T-helper 17 cell (primary cell): ENCODE data around the gene GSN. TPM values are rescaled to one million over a fixed set of nuclear protein-coding genes. Genes with fewer than 3 reads are reported as not detected.

Experiments
- ATAC-seq: fragments of 150-1000 bp; cut with Tn5 transposase; 2 replicates; pipeline ENCODE4 v1.10.0; 2021; ENCODE audit warnings: mild to moderate bottlenecking, moderate library complexity
- DNase-seq, 3 donors: peaks; one replicate each; pipeline versions ENCODE4 v3.0.0 to v3.0.0-alpha.2; 2020 to 2021
- H3K9me3 ChIP-seq: one replicate; pipeline ENCODE4 v1.7.0; 2013; ENCODE audit warnings: low read length, mild to moderate bottlenecking; ENCODE audit not compliant: control insufficient read depth, poor library complexity, severe bottlenecking
- H3K27ac Mint-ChIP-seq: one replicate; pipeline ENCODE4 v1.8.0; 2022; ENCODE audit warnings: mild to moderate bottlenecking, moderate library complexity, mixed read lengths
- H3K27me3 Mint-ChIP-seq: one replicate; pipeline ENCODE4 v1.8.0; 2022; ENCODE audit warnings: mixed read lengths
- H3K36me3 Mint-ChIP-seq: one replicate; pipeline ENCODE4 v1.8.0; 2022; ENCODE audit warnings: low read depth, mixed read lengths
- H3K4me1 Mint-ChIP-seq: one replicate; pipeline ENCODE4 v1.8.0; 2022; ENCODE audit warnings: mild to moderate bottlenecking, mixed read lengths
- H3K4me3 Mint-ChIP-seq: one replicate; pipeline ENCODE4 v1.8.0; 2022; ENCODE audit warnings: mild to moderate bottlenecking, moderate library complexity, mixed read lengths
- total RNA-seq, 4 donors: library from RNA in 2 of 4; stranded (reverse) in 2 of 4; gene quantifications; one replicate each; pipeline ENCODE4 v1.2.3 and lab custom pipeline; 2022 to 2026

GSN gene
- total RNA-seq, 2 donors from 2014 or later: 5.4 to 29.6 TPM

DNA sequence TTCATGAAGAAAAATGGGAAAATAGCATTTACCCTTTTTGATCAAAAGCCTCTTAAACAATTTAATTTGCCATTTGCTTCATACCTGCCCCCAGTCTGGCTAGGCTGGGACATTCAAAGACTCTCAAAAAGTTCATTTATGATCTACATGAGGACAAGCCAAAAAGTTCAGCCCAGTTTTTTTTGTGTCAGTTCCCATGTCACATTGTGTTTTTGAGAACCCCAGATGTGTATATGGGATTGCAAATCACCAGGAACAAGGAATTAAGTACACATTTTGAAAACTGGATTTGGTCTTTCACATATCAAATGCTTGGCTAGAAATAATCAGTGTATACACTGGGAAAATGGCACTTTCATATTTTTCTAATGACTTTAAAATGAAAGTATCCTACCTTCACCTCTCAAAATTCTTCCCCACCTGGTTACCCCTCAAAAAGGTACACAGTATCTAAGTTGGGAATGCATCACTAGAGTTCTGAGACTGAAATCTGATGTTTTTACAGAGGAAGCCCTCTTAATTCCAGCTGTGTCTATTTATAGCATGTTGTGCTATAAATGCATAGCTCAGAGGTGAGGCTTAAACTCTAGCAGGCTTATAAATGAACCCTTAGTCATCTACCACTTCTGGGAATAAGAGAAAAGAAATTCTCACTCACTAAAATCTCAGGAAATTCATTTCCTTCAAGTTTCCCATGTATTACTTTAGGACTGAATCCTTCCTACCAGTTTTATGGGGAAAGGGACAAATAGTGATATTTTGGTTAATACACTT lies 92.8 kb downstream of the GSN start:
- ATAC-seq (no peak), DNase-seq (no peak)
- Mint-ChIP-seq H3K4me1 (peaks cover 37% of the 10 kb centered on the region), H3K36me3 (peaks cover 2% of the 10 kb centered on the region), H3K27ac (peak overlapping the region; percentile 88), H3K4me3 (no peak overlapping the region), H3K27me3 (no peaks in the 10 kb centered on the region)
- no peaks in the 10 kb centered on the region for H3K9me3 ChIP-seq

DNA sequence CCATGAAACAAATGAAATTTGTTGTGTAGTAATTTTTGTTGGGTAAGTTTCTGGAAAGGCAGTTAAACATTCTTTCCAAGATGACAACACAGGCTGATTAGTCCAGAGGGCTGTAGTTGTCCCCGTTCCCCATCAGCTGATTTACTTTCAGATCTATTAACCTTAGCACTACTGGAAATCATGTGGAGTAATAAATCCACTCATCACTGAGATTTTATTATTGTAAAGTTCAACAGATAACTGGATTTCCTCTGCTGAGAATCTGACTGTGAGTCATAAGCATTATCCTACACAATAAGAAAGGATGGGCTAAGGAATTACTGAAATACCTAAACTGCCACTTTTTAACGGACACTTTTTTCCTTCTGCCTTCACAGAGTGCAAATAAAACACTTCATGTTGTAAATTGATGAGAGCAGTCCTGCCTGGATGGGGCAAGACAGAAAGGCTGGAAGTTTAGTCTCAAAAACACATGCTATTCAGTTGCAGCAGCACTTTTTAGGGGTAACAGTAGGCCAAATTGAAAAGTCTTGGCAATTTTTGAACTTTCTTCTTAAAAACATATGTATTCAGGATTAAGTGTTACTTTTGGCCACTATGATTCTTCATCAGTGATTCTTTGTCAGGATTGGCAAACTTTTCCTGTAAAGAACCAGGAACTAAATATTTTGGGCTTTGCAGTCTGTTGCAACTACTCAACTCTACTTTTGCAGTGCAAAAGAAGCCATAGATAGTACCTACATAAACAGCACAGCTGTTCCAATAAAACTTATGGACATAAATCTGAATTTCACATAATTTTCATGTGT lies 95.1 kb downstream of the GSN start:
- Mint-ChIP-seq H3K36me3 (peaks cover 2% of the 10 kb centered on the region), H3K27ac (peak overlapping the region; percentile 81), H3K4me1 (peaks cover 31% of the 10 kb centered on the region), H3K4me3 (no peak overlapping the region), H3K27me3 (no peaks in the 10 kb centered on the region)
- no peaks in the 10 kb centered on the region for H3K9me3 ChIP-seq
- DNase-seq (no peak), ATAC-seq (no peak)

DNA sequence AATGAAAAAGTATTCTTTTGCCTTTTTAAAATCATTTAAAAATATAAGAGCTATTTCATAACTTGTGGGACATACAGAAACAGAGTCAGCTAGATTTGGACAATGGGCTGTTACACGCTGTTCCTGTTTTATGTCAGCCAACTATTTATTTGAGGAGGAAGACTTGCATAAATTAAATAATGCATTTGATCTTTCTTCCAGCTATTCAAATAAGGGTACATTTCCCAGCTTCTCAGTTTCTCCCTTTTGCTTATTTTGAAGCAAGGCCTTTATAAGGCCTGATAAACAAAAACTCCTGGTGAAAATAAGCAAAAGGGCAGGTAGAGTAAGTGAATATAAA lies 95.6 kb downstream of the GSN start:
- ATAC-seq: no peak
- Mint-ChIP-seq H3K27ac (peak overlapping the region; percentile 81), H3K27me3 (no peaks in the 10 kb centered on the region), H3K4me1 (peaks cover 34% of the 10 kb centered on the region), H3K4me3 (no peak overlapping the region), H3K36me3 (peaks cover 2% of the 10 kb centered on the region)
- DNase-seq: no peak
- H3K9me3 ChIP-seq: no peaks in the 10 kb centered on the region

DNA sequence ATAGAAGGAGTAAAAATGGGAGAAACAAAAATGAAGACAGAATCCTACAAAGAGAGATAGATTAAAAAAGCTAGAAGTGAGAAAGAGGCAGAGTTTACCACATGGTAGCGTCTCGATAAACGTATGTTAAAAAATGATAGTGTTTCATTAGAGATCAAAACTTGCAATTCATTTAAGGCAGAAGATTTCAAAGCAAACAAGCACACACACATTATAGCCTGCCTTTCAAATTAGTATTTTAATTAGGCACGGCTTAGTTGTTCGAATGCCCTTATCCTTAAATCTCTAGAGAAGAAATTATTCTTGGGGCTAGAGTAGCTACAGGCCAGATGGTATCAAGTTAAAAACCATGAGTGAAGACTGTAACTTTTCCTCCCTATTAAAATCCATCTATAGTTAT lies 96.1 kb downstream of the GSN start:
- H3K36me3 Mint-ChIP-seq: peaks cover 2% of the 10 kb centered on the region
- DNase-seq (no peak), ATAC-seq (no peak)
- H3K4me1 Mint-ChIP-seq: peaks cover 32% of the 10 kb centered on the region
- no peaks in the 10 kb centered on the region for H3K9me3 ChIP-seq
- no peak overlapping the region for H3K4me3 Mint-ChIP-seq
- H3K27ac Mint-ChIP-seq: peak overlapping the region; percentile 81
- no peaks in the 10 kb centered on the region for H3K27me3 Mint-ChIP-seq

GRCh38 chr9:121364886-121365285 lies 96.9 kb downstream of the GSN start:
- peaks cover 2% of the 10 kb centered on the region for H3K36me3 Mint-ChIP-seq
- H3K4me1 Mint-ChIP-seq: peaks cover 30% of the 10 kb centered on the region
- H3K27me3 Mint-ChIP-seq: no peaks in the 10 kb centered on the region
- ATAC-seq: no peak
- no peaks in the 10 kb centered on the region for H3K9me3 ChIP-seq
- H3K4me3 Mint-ChIP-seq: no peak overlapping the region
- DNase-seq: no peak
- H3K27ac Mint-ChIP-seq: peak overlapping the region; percentile 67

DNA sequence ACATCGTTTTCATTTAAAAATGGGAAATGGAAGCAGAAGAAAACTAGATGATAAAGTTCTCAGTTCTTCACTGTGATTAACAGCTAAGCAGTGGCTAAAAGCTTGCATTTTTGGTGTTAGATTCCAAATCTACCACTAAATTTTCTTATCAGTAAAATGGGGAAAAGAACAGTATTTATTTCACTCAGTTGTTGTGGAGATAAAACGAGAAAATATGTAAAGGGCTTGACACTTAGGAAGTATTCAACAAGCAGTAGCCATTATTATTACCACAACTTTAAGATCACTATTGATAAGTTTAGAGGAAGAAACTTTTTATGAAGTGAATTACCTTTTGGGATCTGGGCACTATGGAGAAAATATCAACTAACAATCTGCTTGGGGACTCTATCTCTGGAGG lies 97.6 kb downstream of the GSN start:
- peaks cover 33% of the 10 kb centered on the region for H3K4me1 Mint-ChIP-seq
- no peak overlapping the region for H3K4me3 Mint-ChIP-seq
- DNase-seq (no peak), ATAC-seq (no peak)
- no peaks in the 10 kb centered on the region for H3K9me3 ChIP-seq
- peaks cover 2% of the 10 kb centered on the region for H3K36me3 Mint-ChIP-seq
- no peaks in the 10 kb centered on the region for H3K27me3 Mint-ChIP-seq
- H3K27ac Mint-ChIP-seq: peak overlapping the region; percentile 67

DNA sequence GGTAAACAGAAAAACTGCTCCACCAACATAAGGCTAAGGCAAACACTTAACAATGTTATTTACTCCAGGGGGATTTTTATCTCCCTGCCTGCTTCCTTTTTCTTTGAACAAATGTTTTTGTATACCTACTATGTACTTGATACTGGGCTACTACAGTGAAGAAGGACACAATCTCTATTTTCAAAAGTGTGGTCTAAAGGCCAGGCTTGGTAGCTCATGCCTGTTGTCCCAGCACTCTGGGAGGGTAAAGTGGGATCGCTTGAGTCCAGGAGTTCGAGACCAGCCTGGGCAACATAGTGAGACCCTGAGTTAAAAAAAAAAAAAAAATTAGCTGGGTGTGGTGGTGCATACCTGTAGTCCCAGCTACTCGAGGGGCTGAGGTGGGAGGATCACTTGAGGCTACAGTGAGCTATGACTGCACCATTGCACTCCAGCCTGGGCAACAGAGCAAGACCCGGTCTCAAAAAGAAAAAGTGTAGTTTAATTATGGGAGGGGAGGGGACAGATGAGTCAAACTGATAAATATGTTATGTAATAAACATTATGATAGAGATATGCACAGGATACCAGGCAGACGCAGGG lies 98.7 kb downstream of the GSN start:
- H3K9me3 ChIP-seq: no peaks in the 10 kb centered on the region
- Mint-ChIP-seq H3K27ac (no peak overlapping the region), H3K4me1 (peaks cover 33% of the 10 kb centered on the region), H3K4me3 (peak overlapping the region; percentile 45), H3K36me3 (peaks cover 2% of the 10 kb centered on the region), H3K27me3 (no peaks in the 10 kb centered on the region)
- no peak for ATAC-seq
- DNase-seq: no peak

GRCh38 chr9:121367306-121368137 lies 99.6 kb downstream of the GSN start:
- no peak for DNase-seq
- H3K4me1 Mint-ChIP-seq: peaks cover 34% of the 10 kb centered on the region
- no peaks in the 10 kb centered on the region for H3K27me3 Mint-ChIP-seq
- ATAC-seq: no peak
- H3K9me3 ChIP-seq: no peaks in the 10 kb centered on the region
- H3K27ac Mint-ChIP-seq: peak overlapping the region; percentile 90
- H3K36me3 Mint-ChIP-seq: peaks cover 2% of the 10 kb centered on the region
- H3K4me3 Mint-ChIP-seq: peak overlapping the region; percentile 95

DNA sequence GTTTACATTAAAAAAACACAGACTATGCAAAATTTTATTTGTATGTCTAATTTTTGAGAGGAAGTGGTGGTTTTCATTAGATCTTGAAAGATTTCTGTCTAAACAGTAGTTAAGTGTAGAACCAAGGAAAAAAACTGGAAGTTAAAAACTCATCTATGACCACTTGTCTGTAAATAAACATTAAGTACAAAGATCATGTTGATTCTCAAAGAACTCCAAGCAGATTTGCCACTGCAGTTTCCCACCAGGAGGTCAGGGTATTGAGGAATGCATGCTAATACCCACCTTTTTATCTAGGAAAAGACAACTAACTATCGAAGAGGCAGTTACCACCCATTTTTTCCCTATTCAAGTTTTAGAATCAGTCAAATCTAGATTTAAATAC lies 100.2 kb downstream of the GSN start:
- no peak for DNase-seq
- peaks cover 2% of the 10 kb centered on the region for H3K36me3 Mint-ChIP-seq
- peak overlapping the region; percentile 90 for H3K27ac Mint-ChIP-seq
- peaks cover 37% of the 10 kb centered on the region for H3K4me1 Mint-ChIP-seq
- H3K27me3 Mint-ChIP-seq: no peaks in the 10 kb centered on the region
- no peak for ATAC-seq
- peak overlapping the region; percentile 95 for H3K4me3 Mint-ChIP-seq
- H3K9me3 ChIP-seq: no peaks in the 10 kb centered on the region

DNA sequence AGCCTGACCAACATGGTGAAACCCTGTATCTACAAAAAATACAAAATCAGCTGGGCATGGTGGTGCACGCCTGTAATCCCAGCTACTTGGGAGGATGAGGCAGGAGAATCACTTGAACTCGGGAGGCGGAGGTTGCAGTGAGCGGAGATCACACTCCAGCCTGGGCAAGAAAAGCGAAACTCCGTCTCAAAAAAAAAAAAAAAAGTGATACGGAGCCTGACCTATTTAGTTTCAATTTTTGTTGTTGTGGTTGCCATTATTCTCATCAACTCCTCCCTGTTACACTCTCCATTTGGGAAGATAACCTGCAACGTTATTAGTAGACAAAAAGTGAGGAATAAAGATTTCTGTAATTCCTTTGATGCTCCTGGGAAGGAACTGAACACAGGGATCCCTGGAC lies 100.8 kb downstream of the GSN start:
- H3K36me3 Mint-ChIP-seq: peaks cover 2% of the 10 kb centered on the region
- H3K27ac Mint-ChIP-seq: peak overlapping the region; percentile 90
- DNase-seq: no peak
- peak overlapping the region; percentile 95 for H3K4me3 Mint-ChIP-seq
- no peak for ATAC-seq
- no peaks in the 10 kb centered on the region for H3K9me3 ChIP-seq
- peaks cover 38% of the 10 kb centered on the region for H3K4me1 Mint-ChIP-seq
- H3K27me3 Mint-ChIP-seq: no peaks in the 10 kb centered on the region

DNA sequence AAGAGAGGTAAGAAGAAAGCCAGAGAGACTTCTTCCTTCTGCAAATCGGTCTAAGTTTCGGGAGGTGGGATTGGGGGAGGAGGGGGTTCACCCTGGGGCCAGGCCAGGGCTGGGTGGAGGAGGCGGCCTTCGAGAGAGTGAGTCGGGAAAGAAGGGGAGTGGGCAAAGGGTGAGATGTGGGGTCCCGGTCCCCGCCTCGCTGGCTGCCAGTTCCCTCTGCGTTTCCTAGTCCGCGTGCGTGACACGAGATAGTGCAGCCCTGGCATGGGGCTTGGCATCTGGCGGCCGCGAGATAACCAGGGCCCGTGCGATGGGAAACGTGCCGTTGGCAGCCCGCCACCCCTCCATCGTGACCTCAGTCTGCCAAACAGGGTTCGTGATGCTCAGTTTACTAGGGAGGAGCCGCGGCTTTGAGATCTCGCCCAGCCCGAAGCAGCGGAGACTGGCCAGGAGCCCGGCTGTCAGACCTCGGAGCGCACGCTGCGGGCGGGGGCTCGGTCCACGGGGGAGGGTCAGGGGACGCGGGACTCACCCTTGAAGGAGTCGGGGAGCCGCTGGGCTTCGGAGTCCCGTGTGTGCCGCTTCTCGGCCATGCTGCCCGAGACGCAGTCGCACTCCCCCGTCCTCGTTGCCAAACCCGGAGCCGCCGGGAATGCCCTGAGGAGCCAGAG lies 101.8 kb downstream of the GSN start, which contains the start of gene STOM:
Gene STOM, minus strand, starts transcription at position 656 of the 671 bp plus-strand sequence. Its CDS starts 63 bp downstream, at position 593.
- H3K27me3 Mint-ChIP-seq: no peaks in the 10 kb centered on the region
- peak within 1 kb of the TSS; percentile 90 for H3K27ac Mint-ChIP-seq
- DNase-seq: peak; percentile 40 to 52 (median 51)
- H3K36me3 Mint-ChIP-seq: peaks cover 2% of the 10 kb centered on the region
- peak within 1 kb of the TSS; percentile 95 for H3K4me3 Mint-ChIP-seq
- ATAC-seq: peak; percentile 56
- H3K4me1 Mint-ChIP-seq: peaks cover 37% of the 10 kb centered on the region
- H3K9me3 ChIP-seq: no peaks in the 10 kb centered on the region

DNA sequence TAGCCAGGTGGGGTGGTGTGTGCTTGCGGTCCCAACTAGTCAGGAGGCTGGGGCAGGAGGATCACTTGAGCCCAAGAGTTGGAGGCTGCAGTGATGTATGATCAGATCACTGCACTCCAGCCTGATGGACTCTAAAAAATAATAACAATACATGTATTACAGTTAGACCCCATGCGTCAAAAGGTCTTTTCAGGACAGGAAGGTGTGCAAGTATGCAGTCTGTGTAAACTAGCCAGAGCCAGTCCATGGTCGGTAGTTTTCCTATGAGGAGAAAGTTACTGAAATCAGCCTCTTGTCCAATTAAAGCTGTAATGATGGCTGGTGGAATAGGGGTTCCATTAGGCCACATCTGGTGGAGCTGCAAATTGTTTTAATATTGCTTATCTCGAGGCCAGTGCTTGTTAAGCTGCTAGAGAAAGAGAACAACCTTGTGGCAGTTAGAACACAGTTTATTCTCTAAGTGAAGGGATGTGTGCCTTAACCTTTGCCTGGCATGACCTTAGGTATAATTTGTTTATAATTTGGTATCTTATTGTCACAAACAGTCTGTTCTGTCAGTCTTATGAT lies 103.6 kb downstream of the GSN start:
- no peaks in the 10 kb centered on the region for H3K27me3 Mint-ChIP-seq
- no peaks in the 10 kb centered on the region for H3K36me3 Mint-ChIP-seq
- no peak for DNase-seq
- H3K4me1 Mint-ChIP-seq: peaks cover 29% of the 10 kb centered on the region
- no peaks in the 10 kb centered on the region for H3K9me3 ChIP-seq
- no peak for ATAC-seq
- H3K4me3 Mint-ChIP-seq: peak overlapping the region; percentile 52
- H3K27ac Mint-ChIP-seq: peak overlapping the region; percentile 90
